ENCODE data around the gene SCAPER. TPM values are rescaled to one million over a fixed set of nuclear protein-coding genes. Genes with fewer than 3 reads are reported as not detected.

Gene SCAPER
- total and polyA plus RNA-seq, 10 of the 15 experiments (the other 5 are each of a cell fraction or from before 2014, with no cell fraction given) = 1.0 to 7.7 (median 3.9) TPM

DNA sequence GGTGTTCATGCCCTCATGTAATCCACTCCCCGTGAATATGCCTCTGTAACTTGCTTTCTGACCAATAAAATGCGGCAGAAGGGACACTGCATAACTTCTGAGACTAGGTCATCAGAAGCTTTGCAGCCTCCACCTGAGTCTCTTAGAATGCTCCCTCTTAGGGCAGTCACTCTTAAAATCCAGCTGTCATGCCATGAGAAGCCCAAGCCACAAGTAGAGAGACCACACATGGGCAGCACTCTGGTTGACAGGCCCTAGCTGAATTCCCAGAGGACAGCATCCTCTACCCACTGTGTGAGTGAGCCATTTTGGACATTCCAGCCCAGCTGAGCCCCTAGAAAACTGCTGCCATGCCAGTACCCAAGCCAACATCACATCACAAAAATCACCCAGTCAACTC is 41.4 kb downstream of the SCAPER start (continued):
- no peak for TF ChIP-seq FOXM1 (IDR thresholded peaks at IDR 0.05; ENCODE audit: low read depth, low read length)
- TF ChIP-seq HDAC2 (IDR thresholded peaks at IDR 0.05) = no peak
- TF ChIP-seq ETV6 (conservative IDR thresholded peaks at IDR 0.05 in 1 of 2, IDR thresholded peaks at IDR 0.05 in 1 of 2; ENCODE audit: borderline replicate concordance in 1 of 2, low read depth in 1 of 2) = no peak
- TF ChIP-seq CREM (IDR thresholded peaks at IDR 0.05; ENCODE audit: low read depth) = no peak
- TF ChIP-seq BRCA1 (IDR thresholded peaks at IDR 0.05; ENCODE audit: low read depth, low read length) = no peak
- TF ChIP-seq ZBED1 (IDR thresholded peaks at IDR 0.05; ENCODE audit: borderline replicate concordance) = no peak
- no peak for TF ChIP-seq CBX5 (IDR thresholded peaks at IDR 0.05; ENCODE audit: low read depth)
- TF ChIP-seq BMI1 (IDR thresholded peaks at IDR 0.05; ENCODE audit: borderline replicate concordance) = no peak
- TF ChIP-seq NR2C2 (IDR thresholded peaks at IDR 0.05; ENCODE audit: borderline replicate concordance, control insufficient read depth, insufficient read length, low read depth) = no peak

DNA sequence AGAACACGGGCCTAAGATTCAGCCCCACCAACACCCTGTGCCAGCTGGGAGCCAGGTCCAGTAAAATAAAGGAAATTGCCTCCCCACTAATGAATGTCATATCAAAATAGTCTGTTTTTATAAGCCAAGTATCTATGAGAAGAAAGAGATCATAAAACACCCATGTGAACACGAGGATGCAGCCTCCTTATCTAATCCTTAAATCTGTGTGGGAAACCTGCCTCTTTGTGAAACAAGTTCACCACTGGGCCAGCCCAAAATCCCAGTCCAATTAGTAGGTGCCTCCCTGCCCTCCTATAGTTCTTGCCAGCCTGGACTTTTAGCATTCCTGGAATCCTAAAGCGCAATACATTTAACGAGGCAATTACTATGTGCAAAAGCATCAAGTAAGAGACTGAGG is 42.0 kb downstream of the SCAPER start:
- Histone ChIP-seq H3K9me3 (replicated peaks; ENCODE audit: control insufficient read depth, insufficient read depth, low read length) (no peaks in the 10 kb centered on the region), H3K79me2 (ENCODE audit: control insufficient read depth, insufficient read depth, low read length) (no peaks in the 10 kb centered on the region), H3K27me3 (replicated peaks in 1 of 2; ENCODE audit: control insufficient read depth in 2 of 2, insufficient read depth in 2 of 2, low read length in 1 of 2) (no peaks in the 10 kb centered on the region), H3K4me1 (ENCODE audit: control insufficient read depth, insufficient read depth, low read length) (peaks cover 5% of the 10 kb centered on the region; the same call in 1 of the 2 replicates), H3K4me3 (no peak overlapping the region), H3K9ac (ENCODE audit: control insufficient read depth, insufficient read depth, low read length) (no peak overlapping the region), H3K36me3 (ENCODE audit: control insufficient read depth in 2 of 2, insufficient read depth in 2 of 2, low read length in 1 of 2) (no peaks in the 10 kb centered on the region), H3K4me2 (ENCODE audit: control insufficient read depth, insufficient read depth) (no peak overlapping the region), H3K27ac (ENCODE audit: control insufficient read depth, insufficient read depth) (no peak overlapping the region), H4K20me1 (ENCODE audit: control insufficient read depth, insufficient read depth) (no peaks in the 10 kb centered on the region), H2AFZ (ENCODE audit: control insufficient read depth, low read depth, low read length) (no peak overlapping the region)
- intact Hi-C loops (cut with micrococcal nuclease; ENCODE audit: unreplicated experiment) = no loop called here
- FAIRE-seq (no peak), ATAC-seq (no peak), DNase-seq (ENCODE audit: low read depth, low spot score) (no peak)
- in situ Hi-C loops (cut with MboI) = no loop called here
- POLR2A ChIA-PET = no interaction called here
- RAD21 ChIA-PET (ENCODE audit: unreplicated experiment) = interaction anchor here (0.5 kb wide), 1 partner anchor 10 kb away, joined by 3 read pairs; no protein-coding TSS in a partner anchor
- SMC1A ChIA-PET (ENCODE audit: uncharacterized antibody, unreplicated experiment) = interaction anchor here (0.7 kb wide), 1 partner anchor 83 kb away, joined by 3 read pairs; no protein-coding TSS in a partner anchor
- WGBS (ENCODE audit: insufficient coverage, insufficient replicate concordance, low lambda C conversion rate, missing lambda C conversion rate) = 95% methylated on average over 4 of the region's 4 CpGs
- BruUV-seq (replicated peaks) = no TSS peak
- CTCF ChIA-PET = interaction anchor here (0.6 to 1.6 kb wide), 2 partner anchors 23 to 678 kb away, joined by 3 to 4 read pairs; no protein-coding TSS in a partner anchor
- TF ChIP-seq CUX1 (IDR thresholded peaks at IDR 0.05; ENCODE audit: insufficient replicate concordance, low read depth, low read length) (no peak), RELA (IDR thresholded peaks at IDR 0.05; ENCODE audit: borderline replicate concordance, partially characterized antibody) (no peak), TAF1 (IDR thresholded peaks at IDR 0.05; ENCODE audit: borderline replicate concordance, low read depth, low read length) (no peak), PML (IDR thresholded peaks at IDR 0.05; ENCODE audit: low read length) (no peak), MXI1 (IDR thresholded peaks at IDR 0.05; ENCODE audit: low read depth, low read length) (no peak), RCOR1 (conservative IDR thresholded peaks at IDR 0.05; ENCODE audit: low read depth, low read length) (no peak), USF1 (IDR thresholded peaks at IDR 0.05; ENCODE audit: borderline replicate concordance, extremely low read length, insufficient read depth, low read depth, low read length) (no peak), MEF2A (IDR thresholded peaks at IDR 0.05; ENCODE audit: insufficient read depth, low read depth, low read length) (no peak), NR2F1 (conservative IDR thresholded peaks at IDR 0.05) (no peak), YBX1 (IDR thresholded peaks at IDR 0.05) (no peak)

Measured in GM12878 (cell line).